ENCODE results near the gene BMAL2.

DNA sequence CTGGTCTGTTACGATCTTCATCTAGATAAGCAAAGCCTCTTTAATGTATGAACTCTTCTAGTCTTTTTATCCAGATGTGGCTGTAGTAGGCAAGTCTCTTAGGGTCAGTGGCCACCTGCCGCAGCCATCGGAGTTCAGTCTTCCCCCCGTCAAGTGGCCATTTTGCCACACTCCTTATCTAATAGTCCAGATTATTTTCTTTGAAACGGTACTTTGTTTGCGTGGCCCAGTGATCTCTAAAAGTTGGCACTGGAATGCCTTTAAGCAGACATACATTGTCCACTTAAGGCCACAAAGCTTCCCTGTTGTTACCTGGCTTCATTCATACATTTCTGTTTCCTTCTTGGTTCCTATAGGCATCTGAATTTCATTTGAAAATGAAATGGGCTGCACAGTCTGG, 36.0 kb upstream of the BMAL2 start:
- no peak for TF ChIP-seq CTCF (IDR thresholded peaks at IDR 0.05)
- no peak for TF ChIP-seq POLR2A (IDR thresholded peaks at IDR 0.05)
